Measurements from ENCODE around the gene REX1BD.

Gene REX1BD

GRCh38 chr19:18576383-18576782, 12.2 kb upstream of the REX1BD start:
- Histone ChIP-seq H3K4me2 (ENCODE audit: low read length) (no peak overlapping the region), H3K4me1 (peaks cover 14% of the 10 kb centered on the region)

GRCh38 chr19:18577365-18577914, 11.2 kb upstream of the REX1BD start:
- no peaks in the 10 kb centered on the region for H3K36me3 ChIP-seq (ENCODE audit: control insufficient read depth, insufficient read depth, low read length)
- no peaks in the 10 kb centered on the region for H3K27me3 ChIP-seq (ENCODE audit: control insufficient read depth, insufficient read depth, low read length)
- H3K4me2 ChIP-seq (ENCODE audit: low read length), result no peak overlapping the region
- H3K9ac ChIP-seq, result no peak overlapping the region
- no peak overlapping the region for H2AFZ ChIP-seq
- peaks cover 12% of the 10 kb centered on the region for H3K4me1 ChIP-seq
- no peak overlapping the region for H3K4me3 ChIP-seq (ENCODE audit: low read depth, low read length)
- no peak for TF ChIP-seq CTCF (IDR thresholded peaks at IDR 0.05)
- peaks cover 11% of the 10 kb centered on the region for H3K79me2 ChIP-seq
- no peaks in the 10 kb centered on the region for H3K9me3 ChIP-seq (ENCODE audit: control insufficient read depth, low read length)
- H3K27ac ChIP-seq, result no peak overlapping the region

More at GRCh38 chr19:18576383-18576782, 12.2 kb upstream of the REX1BD start:
- no peak overlapping the region for H3K9ac ChIP-seq
- no peak for TF ChIP-seq CTCF (IDR thresholded peaks at IDR 0.05)
- H2AFZ ChIP-seq, result no peak overlapping the region
- no peak overlapping the region for H3K4me3 ChIP-seq (ENCODE audit: low read depth, low read length)
- no peak overlapping the region for H3K27ac ChIP-seq
- H3K27me3 ChIP-seq (ENCODE audit: control insufficient read depth, insufficient read depth, low read length), result no peaks in the 10 kb centered on the region
- H3K9me3 ChIP-seq (ENCODE audit: control insufficient read depth, low read length), result no peaks in the 10 kb centered on the region
- H3K79me2 ChIP-seq, result peaks cover 16% of the 10 kb centered on the region
- no peaks in the 10 kb centered on the region for H3K36me3 ChIP-seq (ENCODE audit: control insufficient read depth, insufficient read depth, low read length)

- Histone ChIP-seq H3K36me3 (ENCODE audit: control insufficient read depth, insufficient read depth, low read length) (no peaks in the 10 kb centered on the region), H3K4me1 (no peaks in the 10 kb centered on the region), H3K79me2 (no peaks in the 10 kb centered on the region), H3K4me2 (ENCODE audit: low read length) (no peak overlapping the region), H3K9ac (no peak overlapping the region), H3K27me3 (ENCODE audit: control insufficient read depth, insufficient read depth, low read length) (no peaks in the 10 kb centered on the region), H3K27ac (no peak overlapping the region), H2AFZ (no peak overlapping the region), H3K9me3 (ENCODE audit: control insufficient read depth, low read length) (no peaks in the 10 kb centered on the region), H3K4me3 (ENCODE audit: low read depth, low read length) (no peak overlapping the region)
- TF ChIP-seq CTCF (IDR thresholded peaks at IDR 0.05), result no peak
These were observed 8.3 kb upstream of the REX1BD start for GRCh38 chr19:18580311-18580710.

GRCh38 chr19:18586306-18586705, 2.3 kb upstream of the REX1BD start:
- H3K4me2 ChIP-seq (ENCODE audit: low read length), result no peak overlapping the region
- H3K27me3 ChIP-seq (ENCODE audit: control insufficient read depth, insufficient read depth, low read length), result no peaks in the 10 kb centered on the region
- H3K79me2 ChIP-seq, result no peaks in the 10 kb centered on the region
- no peak overlapping the region for H3K9ac ChIP-seq
- no peak for TF ChIP-seq CTCF (IDR thresholded peaks at IDR 0.05)
- H3K36me3 ChIP-seq (ENCODE audit: control insufficient read depth, insufficient read depth, low read length), result no peaks in the 10 kb centered on the region
- no peak overlapping the region for H3K4me3 ChIP-seq (ENCODE audit: low read depth, low read length)
- H3K4me1 ChIP-seq, result no peaks in the 10 kb centered on the region
- H3K27ac ChIP-seq, result no peak overlapping the region
- H2AFZ ChIP-seq, result no peak overlapping the region
- H3K9me3 ChIP-seq (ENCODE audit: control insufficient read depth, low read length), result no peaks in the 10 kb centered on the region

GRCh38 chr19:18587561-18587960, 1.0 kb upstream of the REX1BD start:
- Histone ChIP-seq H3K36me3 (ENCODE audit: control insufficient read depth, insufficient read depth, low read length) (no peaks in the 10 kb centered on the region), H2AFZ (no peak overlapping the region), H3K9ac (no peak overlapping the region), H3K79me2 (no peaks in the 10 kb centered on the region), H3K4me1 (no peaks in the 10 kb centered on the region), H3K4me2 (ENCODE audit: low read length) (no peak overlapping the region), H3K9me3 (ENCODE audit: control insufficient read depth, low read length) (no peaks in the 10 kb centered on the region), H3K27me3 (ENCODE audit: control insufficient read depth, insufficient read depth, low read length) (no peaks in the 10 kb centered on the region), H3K27ac (no peak overlapping the region), H3K4me3 (ENCODE audit: low read depth, low read length) (no peak overlapping the region)
- TF ChIP-seq CTCF (IDR thresholded peaks at IDR 0.05), result no peak
